ENCODE results near the gene FOXP1. TPM values are rescaled to one million over a fixed set of nuclear protein-coding genes. Genes with fewer than 3 reads are reported as not detected.

FOXP1 gene
- total and polyA plus RNA-seq, 2 of the 8 experiments (the other 6 are each of a cell fraction or from before 2014, with no cell fraction given): 13.9 to 25.4 TPM

DNA sequence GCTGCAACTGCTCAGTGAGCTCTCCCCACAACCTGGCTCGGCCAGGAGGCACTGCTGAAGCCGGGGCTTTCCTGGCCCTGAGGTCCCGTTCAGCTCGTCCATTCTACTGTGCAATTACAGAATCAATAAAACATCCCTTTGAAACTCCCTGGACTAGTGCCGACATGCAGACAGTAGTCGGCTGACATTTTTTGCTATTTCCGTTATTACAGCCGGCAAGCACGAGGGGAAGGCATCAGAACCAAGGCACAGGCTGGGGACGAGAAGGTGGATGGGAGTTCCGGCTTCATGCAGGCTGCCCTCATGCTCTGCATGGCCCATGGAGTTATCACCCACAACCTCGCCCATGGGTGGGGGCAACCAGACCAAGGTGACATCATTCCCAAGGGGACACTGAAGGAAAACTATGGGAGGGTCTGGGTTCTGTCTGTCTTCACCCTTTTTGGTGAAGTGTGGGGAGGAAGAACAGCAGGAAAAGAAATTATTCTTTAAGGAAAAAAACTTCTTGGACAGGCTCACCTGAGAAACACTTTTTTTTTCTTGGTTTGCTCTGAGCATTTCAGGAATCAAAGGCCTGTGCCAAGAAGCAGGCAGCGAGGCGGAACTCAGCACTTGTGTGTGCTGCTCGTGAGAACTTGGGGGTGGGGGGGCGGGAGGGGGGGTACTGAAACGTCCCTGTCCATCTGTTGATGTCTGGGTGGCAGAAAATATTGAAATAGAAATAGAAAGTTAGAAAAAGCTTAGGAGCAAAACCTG, 154.5 kb downstream of the FOXP1 start (continued):
- no peak for TF ChIP-seq CTCF (IDR thresholded peaks at IDR 0.05; ENCODE audit: control extremely low read depth in 1 of 3, insufficient read depth in 1 of 3, low read depth in 1 of 3, low read length in 3 of 3)
- no peak for TF ChIP-seq KDM4A (IDR thresholded peaks at IDR 0.05; ENCODE audit: low read depth, low read length, severe bottlenecking)
- TF ChIP-seq POU5F1 (IDR thresholded peaks at IDR 0.05; ENCODE audit: low read depth, low read length): no peak
- TF ChIP-seq POLR2A (IDR thresholded peaks at IDR 0.05; ENCODE audit: control extremely low read depth in 1 of 2, low read depth in 2 of 2, low read length in 2 of 2): no peak
- TF ChIP-seq HDAC6 (IDR thresholded peaks at IDR 0.05; ENCODE audit: low read depth, low read length): no peak

Measured in H1 (cell line).